A673 (cell line): ENCODE results near the gene MAVS. TPM values are rescaled to one million over a fixed set of nuclear protein-coding genes. Genes with fewer than 3 reads are reported as not detected.

Source experiments
- BruUV-seq: library from RNA; stranded (reverse); fragments of 400-500 nt; replicated peaks from 2 replicates; lab custom pipeline; 2021; lab: Mats Ljungman, UMichigan
- CTCF ChIA-PET: fragments of 300-600 bp; sonication (Branson Sonifier 250); formaldehyde crosslinking; loops from one replicate; lab custom pipeline; 2022; ENCODE audit warnings: antibody characterized with exemption; lab: Charles Lee
- POLR2A ChIA-PET: fragments of 300-600 bp; sonication (Branson Sonifier 250); formaldehyde crosslinking; loops from one replicate; lab custom pipeline; 2022; ENCODE audit warnings: antibody characterized with exemption; ENCODE audit not compliant: low non-redundant PET; lab: Charles Lee
- DNase-seq: peaks from one replicate; pipeline ENCODE4 v3.0.0-alpha.2; 2015; ENCODE audit warnings: low spot score
- H3K27ac ChIP-seq: fragments of 200-600 bp; sonication (generic); 2 replicates; pipeline ENCODE4 v1.5.1; 2016; ENCODE audit warnings: mixed run types, low read depth, mild to moderate bottlenecking, mixed read lengths, antibody characterized with exemption, low read length; ENCODE audit not compliant: poor library complexity, severe bottlenecking
- H3K27me3 ChIP-seq: fragments of 200-600 bp; sonication (generic); replicated peaks from 2 replicates; pipeline ENCODE4 v1.6.1; 2017; ENCODE audit warnings: mixed run types, low read depth, mild to moderate bottlenecking, mixed read lengths, antibody characterized with exemption, low read length; ENCODE audit not compliant: insufficient read depth, poor library complexity
- H3K36me3 ChIP-seq: fragments of 200-600 bp; sonication (generic); 2 replicates; pipeline ENCODE4 v1.6.1; 2016; ENCODE audit warnings: mixed run types, mild to moderate bottlenecking, mixed read lengths, antibody characterized with exemption, low read length; ENCODE audit not compliant: insufficient read depth, poor library complexity, severe bottlenecking
- H3K4me1 ChIP-seq: fragments of 200-600 bp; sonication (generic); 2 replicates; pipeline ENCODE4 v1.6.1; 2017; ENCODE audit warnings: mixed run types, mild to moderate bottlenecking, mixed read lengths, antibody characterized with exemption, low read length; ENCODE audit not compliant: insufficient read depth, poor library complexity, severe bottlenecking
- H3K4me3 ChIP-seq: fragments of 200-600 bp; sonication (generic); 2 replicates; pipeline ENCODE4 v1.5.1; 2016; ENCODE audit warnings: low read depth, mixed run types, mild to moderate bottlenecking, mixed read lengths, low read length; ENCODE audit not compliant: poor library complexity, severe bottlenecking
- H3K9me3 ChIP-seq: fragments of 200-600 bp; sonication (generic); 2 replicates; pipeline ENCODE4 v1.6.1; 2016; ENCODE audit warnings: mixed run types, low read depth, mild to moderate bottlenecking, mixed read lengths, antibody characterized with exemption, low read length; ENCODE audit not compliant: poor library complexity, severe bottlenecking
- CTCF ChIP-seq: fragments of 300-800, 200-600 bp; sonication (generic); conservative IDR thresholded peaks from 2 replicates; pipeline ENCODE4 v1.5.1; 2017; ENCODE audit warnings: low read depth, mild to moderate bottlenecking, antibody characterized with exemption, low read length, moderate library complexity, mixed read lengths
- EZH2 ChIP-seq: fragments of 200-600 bp; sonication (generic); IDR thresholded peaks from 2 replicates; pipeline ENCODE4 v1.6.1; 2017; ENCODE audit warnings: borderline replicate concordance, low read depth, mild to moderate bottlenecking, mixed read lengths, antibody characterized with exemption, low read length; ENCODE audit not compliant: poor library complexity, severe bottlenecking
- intact Hi-C: fragments of 100-400 bp; cut with micrococcal nuclease; formaldehyde crosslinking; loops from one replicate; pipeline ENCODE4 v1.10.0; 2022; ENCODE audit not compliant: unreplicated experiment
- total RNA-seq: library from RNA; stranded (reverse); gene quantifications from 2 replicates; pipeline ENCODE4 v1.2.3, GENCODE V29; 2021

MAVS gene
- total RNA-seq, 1 experiment from 2014 or later, result 28.2 TPM

- CTCF ChIA-PET, result no interaction called here
- no peak overlapping the region for H3K4me3 ChIP-seq
- no peaks in the 10 kb centered on the region for H3K27me3 ChIP-seq
- no TSS peak for BruUV-seq
- H3K4me1 ChIP-seq, result peaks cover 11% of the 10 kb centered on the region
- no peak overlapping the region for H3K27ac ChIP-seq
- DNase-seq, result no peak
- intact Hi-C loops, result no loop called here
- peaks cover 6% of the 10 kb centered on the region for H3K36me3 ChIP-seq
- no peaks in the 10 kb centered on the region for H3K9me3 ChIP-seq
- POLR2A ChIA-PET, result no interaction called here
- TF ChIP-seq EZH2 (no peak), CTCF (no peak)
These were observed 22.8 kb upstream of the MAVS start for GRCh38 chr20:3823881-3824280.

- no TSS peak for BruUV-seq
- Histone ChIP-seq H3K27me3 (no peaks in the 10 kb centered on the region), H3K4me3 (no peak overlapping the region), H3K27ac (no peak overlapping the region), H3K36me3 (peaks cover 6% of the 10 kb centered on the region), H3K4me1 (peaks cover 5% of the 10 kb centered on the region), H3K9me3 (no peaks in the 10 kb centered on the region)
- CTCF ChIA-PET, result no interaction called here
- TF ChIP-seq EZH2 (no peak), CTCF (no peak)
- intact Hi-C loops, result no loop called here
- DNase-seq, result no peak
- POLR2A ChIA-PET, result no interaction called here
These were observed 21.1 kb upstream of the MAVS start for GRCh38 chr20:3825526-3825925.

GRCh38 chr20:3826420-3826819, 20.2 kb upstream of the MAVS start:
- Histone ChIP-seq H3K27ac (no peak overlapping the region), H3K4me3 (no peak overlapping the region), H3K36me3 (peaks cover 6% of the 10 kb centered on the region), H3K4me1 (peaks cover under 1% of the 10 kb centered on the region), H3K27me3 (no peaks in the 10 kb centered on the region), H3K9me3 (no peaks in the 10 kb centered on the region)
- no peak for DNase-seq
- intact Hi-C loops, result no loop called here
- no TSS peak for BruUV-seq
- TF ChIP-seq EZH2 (no peak), CTCF (no peak)
- ChIA-PET CTCF (no interaction called here), POLR2A (no interaction called here)
